H1 (cell line): Measurements from ENCODE around the gene ELFN2.

Source experiments
- CEBPB ChIP-seq: IDR thresholded peaks from 2 replicates; pipeline ENCODE4 v1.6.1; 2012; ENCODE audit warnings: low read depth, low read length
- CTCF ChIP-seq, 3 experiments: IDR thresholded peaks; 1 replicate in 2 of 3; 2 replicates in 1 of 3; pipeline versions ENCODE4 v1.5.1 to v1.6.1; 2011; ENCODE audit warnings: low read length in 3 of 3, mild to moderate bottlenecking in 3 of 3, inconsistent platforms in 2 of 3, low read depth in 1 of 3, moderate library complexity in 1 of 3; ENCODE audit not compliant: insufficient read depth in 1 of 3; ENCODE audit errors: control extremely low read depth in 1 of 3
- EZH2 ChIP-seq: fragments of 200-600 bp; sonication (generic); IDR thresholded peaks from 2 replicates; pipeline ENCODE4 v1.7.1; 2012; ENCODE audit warnings: low read depth, mild to moderate bottlenecking, moderate library complexity, low read length, inconsistent platforms; ENCODE audit not compliant: severe bottlenecking
- GTF2F1 ChIP-seq: IDR thresholded peaks from 2 replicates; pipeline ENCODE4 v1.6.1; 2012; ENCODE audit warnings: low read depth, low read length, improper control_type of control experiment, borderline replicate concordance
- POLR2AphosphoS5 ChIP-seq: IDR thresholded peaks from 2 replicates; pipeline ENCODE4 v1.6.1; 2011; ENCODE audit warnings: low read depth, low read length
- TAF1 ChIP-seq: IDR thresholded peaks from 2 replicates; pipeline ENCODE4 v1.6.1; 2011; ENCODE audit warnings: mild to moderate bottlenecking, low read depth, low read length

DNA sequence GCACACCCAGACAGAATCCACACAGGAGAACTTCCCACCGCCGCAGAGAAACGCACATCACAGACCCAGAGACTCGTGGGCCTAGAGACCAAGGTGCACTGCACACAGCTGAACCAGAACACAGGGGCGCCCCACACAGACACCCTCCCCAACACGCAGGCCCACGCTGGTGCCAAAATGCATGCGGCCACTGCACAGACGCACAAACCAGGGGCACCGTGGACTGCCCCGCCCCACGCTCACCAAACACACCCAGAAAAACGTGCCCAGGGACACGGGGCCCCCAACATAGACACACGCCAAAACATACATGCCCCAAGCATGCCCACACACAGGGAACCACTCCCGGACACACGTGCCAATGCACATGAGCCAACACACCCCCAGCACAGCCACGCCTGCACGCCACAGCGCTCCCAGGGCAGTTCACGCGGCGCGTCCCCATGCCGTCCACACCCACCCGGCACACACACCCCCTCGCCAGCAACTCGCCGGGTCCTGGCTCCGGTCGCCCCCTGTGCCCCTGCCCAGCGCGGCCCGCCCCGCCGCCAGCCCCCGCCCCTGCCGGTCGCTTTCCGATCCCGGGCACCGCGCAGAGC lies 7.8 kb downstream of the ELFN2 start:
- TF ChIP-seq GTF2F1 (no peak), EZH2 (no peak), CTCF (IDR thresholded peaks at IDR 0.05; ENCODE audit: control extremely low read depth in 1 of 3, insufficient read depth in 1 of 3, low read depth in 1 of 3, low read length in 3 of 3) (no peak), POLR2AphosphoS5 (no peak), CEBPB (no peak), TAF1 (no peak)
